HUDEP-2 (cell line): ENCODE measurements around the gene MYH15.

ENCODE experiments used
- DNase-seq, 76 experiments: peaks; one replicate each; lab custom pipeline; 2025; ENCODE audit not compliant: unreplicated experiment in 76 of 76; lab: John Stamatoyannopoulos, UW

MYH15 gene

DNA sequence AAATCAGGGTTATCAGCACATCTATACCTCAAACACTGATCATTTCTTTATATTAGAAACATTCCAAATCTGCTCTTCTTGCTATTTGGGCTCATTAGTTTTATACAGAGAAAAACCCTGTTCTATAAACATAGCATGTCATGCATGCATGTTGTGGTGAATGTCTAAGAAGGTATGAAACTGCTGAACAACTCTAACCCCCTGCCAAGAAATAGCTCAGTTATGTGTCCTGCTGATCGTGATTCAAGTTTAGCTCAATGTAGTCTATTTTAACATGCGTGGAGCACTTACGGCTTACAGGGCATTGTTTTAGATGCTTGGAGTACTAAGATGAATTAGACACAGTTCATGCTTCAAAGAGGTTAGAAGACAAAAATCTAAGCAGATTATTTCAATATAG, 35.8 kb downstream of the MYH15 start:
- no peak for DNase-seq

DNA sequence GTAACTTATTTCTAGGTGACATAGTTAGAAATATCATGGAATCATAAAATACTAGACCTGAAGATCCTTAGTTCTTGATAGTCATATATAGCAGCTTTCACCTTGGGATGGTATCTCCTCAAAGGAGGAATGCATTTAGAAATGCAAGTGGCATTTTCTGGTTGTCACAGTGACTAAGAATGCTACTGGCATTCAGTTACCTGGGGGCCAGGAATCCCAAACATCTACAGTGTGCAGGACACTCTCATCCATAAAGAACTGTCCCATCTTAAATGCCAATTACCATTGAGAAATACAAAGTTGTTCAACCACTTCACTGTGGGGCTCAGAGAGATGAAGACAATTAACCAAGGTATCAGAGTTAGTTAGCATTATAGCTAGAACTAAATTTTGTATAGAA, 36.7 kb downstream of the MYH15 start:
- DNase-seq, result no peak

DNA sequence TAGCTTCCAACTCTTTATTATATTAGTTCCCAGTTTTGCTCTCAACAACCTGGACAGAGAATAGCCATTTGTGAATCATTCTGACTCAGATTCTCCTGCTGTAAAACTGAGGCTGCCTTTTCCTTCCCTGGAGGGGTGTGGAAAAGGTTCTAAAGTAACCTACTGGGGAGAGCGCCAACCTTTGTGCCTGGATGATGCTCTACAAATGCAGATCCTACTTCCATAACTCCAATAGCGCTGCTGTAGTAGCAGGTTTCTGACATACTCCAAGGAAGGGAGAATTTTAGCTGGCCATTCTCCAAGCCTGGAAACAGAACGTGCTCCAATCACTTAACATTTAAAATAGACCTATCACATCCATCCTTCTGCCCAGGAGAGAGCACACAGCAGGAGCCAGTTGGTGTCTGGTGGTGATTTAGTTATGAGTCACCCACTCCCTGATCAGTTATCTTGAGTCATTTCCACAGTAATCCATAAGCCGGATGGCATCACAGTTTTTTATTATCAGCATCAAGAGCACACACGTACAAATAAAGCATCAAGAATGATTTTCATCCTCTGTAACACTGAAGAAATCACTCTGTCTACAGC, 38.3 kb downstream of the MYH15 start:
- DNase-seq, result peak in 1 of 76 experiments; percentile 1

DNA sequence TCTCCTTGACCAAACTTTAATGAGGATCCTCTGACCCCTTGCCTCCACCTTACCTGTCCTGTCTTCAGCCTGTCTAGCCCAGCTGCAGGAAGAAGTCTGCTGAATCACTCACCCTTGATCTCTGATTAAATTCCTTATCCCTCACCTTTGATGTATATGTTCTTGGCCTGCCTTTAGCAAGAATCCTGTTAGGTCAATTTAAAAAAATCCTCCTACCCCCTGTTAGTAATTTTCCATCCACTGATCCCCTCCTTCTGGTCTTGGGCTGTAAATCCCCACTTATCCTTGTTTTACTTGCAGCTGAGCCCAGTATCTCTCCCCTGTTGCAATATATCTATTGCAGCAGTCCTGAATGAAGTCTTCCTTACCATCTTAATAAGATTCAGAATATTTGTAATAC, 39.0 kb downstream of the MYH15 start:
- no peak for DNase-seq

DNA sequence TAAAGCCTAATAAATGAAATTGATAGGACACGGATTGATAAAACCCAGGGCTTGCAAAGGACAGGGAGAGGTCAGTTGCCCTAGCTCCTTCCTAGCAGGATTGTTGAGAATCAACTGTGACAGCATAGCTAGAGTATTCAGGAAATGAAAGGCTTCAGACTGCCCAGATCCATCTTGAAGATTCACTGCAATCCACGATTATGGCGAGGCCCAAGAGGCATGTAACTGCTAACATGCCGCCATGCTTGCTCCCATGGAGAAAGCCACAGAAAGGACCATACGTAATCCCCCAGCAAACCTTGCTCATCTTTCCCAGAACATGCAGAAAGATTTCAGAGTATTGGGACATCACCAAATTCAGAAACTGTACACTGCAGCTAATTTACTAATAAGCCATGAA, 41.3 kb downstream of the MYH15 start:
- no peak for DNase-seq

DNA sequence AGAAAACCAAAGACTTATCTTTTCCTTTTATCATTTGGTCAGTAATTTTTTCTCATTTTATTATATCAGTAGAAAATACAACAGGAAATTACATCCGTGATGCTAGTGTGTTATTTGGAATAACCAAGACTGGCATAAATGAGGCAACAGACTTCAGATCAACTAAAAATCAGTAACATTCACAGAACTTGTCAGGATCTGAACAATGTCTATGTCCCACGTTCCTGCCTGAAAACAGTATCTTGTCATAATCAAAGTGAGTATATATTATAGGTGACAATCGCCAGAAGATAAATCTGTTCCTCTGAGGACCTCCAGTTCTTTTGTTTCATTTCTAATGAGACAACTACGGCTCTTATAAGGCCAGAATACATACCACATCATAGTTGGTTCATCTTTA, 41.8 kb downstream of the MYH15 start:
- DNase-seq, result no peak

DNA sequence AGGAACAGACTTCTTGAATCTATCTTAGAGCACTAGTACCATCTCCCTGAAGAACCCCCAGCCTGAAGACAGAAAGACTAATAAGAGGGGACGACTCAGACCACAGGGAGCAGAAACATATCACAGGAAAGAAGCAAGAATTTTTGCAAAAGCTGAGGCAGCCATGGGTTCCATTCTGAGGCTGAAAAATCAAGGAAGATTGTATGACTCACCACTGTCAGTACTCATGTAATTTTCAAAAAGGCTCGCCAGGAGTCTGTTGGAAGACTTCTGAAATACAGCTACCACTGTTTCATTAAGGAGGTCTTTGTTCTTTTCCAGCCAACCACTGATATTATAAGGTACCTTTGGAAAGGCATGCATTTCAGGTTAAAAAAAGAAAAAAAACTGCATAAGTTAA, 47.5 kb downstream of the MYH15 start:
- no peak for DNase-seq

DNA sequence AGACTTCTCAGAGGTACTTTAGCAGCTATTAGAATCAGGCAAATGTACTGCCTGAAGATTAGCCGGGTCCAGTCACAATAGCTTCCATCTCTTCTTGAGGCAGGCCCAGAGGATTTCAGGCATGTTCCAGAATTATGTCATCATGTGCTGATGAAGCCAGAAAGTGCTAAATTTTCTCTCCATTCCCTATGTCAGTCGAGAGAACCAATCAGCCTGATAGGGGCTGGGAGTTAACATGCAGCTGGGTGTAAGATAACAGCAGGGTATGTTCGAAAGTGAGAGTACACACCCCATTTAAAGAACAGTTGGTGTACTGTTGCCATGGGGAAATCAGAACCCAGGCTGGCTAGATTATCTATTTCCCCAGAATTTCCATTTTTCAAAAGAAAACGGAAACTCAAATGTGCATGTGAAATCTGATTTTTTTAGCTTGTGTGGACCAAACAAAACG, 48.7 kb downstream of the MYH15 start:
- DNase-seq, result peak in 63 of 76 experiments; percentile 1 to 77 (median 31)

DNA sequence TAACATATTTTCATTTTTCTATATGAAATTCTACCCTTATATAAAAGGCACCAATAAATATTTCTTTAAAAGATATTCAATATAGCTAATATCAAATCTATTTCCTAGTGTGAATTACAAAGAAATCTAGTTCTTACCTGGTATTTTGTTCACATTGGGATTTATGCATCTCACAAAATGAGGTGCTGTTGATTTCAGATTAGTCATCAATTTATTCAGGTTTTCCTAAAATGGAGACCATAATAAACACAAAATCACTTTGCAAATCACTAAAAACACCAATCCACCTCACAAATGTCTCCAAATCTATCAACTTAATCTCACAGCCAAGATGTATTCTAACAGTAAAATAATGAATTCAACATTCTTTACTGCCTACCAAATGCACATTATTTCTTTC, 51.2 kb downstream of the MYH15 start:
- DNase-seq, result no peak

DNA sequence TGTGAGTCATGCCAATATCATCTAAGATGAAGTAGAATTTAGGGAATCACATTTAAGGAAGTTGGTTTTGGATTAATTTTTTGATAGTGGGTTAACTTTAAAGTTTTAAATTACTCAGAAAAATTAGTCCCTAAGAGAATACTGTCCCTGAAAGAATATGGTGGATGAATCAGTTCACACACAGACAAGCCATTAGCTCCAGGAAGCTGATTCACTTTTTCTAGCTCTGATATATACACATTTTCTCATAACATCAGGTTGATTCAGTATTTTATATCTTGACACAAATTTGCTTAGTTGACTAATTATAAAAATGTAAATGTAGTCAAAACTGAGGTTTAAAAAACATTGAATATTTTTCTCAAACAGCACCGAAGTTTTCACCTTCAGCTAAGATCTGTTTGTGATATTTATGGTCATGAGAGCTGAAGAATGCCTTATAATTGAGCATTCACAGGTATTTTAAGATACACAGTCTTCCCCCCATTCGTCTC, 55.1 kb downstream of the MYH15 start:
- no peak for DNase-seq

DNA sequence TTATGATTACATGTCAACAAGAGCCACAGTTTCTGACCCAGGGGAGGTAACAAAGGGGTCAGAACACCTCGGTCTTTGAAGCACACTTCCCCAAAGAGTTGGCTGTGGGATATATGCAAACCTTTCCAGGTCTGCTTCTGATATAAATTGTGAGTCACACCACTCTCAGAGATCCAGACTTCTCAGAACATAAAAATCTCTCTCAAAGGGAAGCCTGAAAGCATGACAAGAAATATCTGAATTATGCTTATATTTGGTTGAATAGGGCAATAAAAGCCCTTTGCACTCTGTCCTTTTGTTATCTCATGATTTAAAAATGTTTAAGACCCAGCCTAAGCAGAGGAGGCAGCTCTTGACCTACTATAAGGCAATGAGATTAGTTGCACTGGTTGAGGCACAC, 56.8 kb downstream of the MYH15 start:
- no peak for DNase-seq

DNA sequence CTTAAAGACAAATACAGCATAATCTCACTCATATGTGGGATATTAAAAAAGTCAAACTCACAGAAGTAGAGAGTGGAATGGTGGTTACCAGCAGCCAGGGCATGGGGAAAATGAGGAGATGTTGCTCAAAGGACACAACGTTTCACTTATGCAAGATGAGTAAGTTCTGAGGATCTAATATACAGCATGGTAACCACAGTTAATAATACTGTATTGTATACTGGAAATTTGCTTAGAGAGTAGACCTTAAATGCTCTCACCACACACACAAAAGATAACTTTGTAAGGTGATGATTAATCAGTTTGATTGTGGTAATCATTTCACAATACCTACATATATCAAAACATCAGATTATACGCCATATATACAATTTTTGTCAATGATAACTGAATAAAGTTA, 60.0 kb downstream of the MYH15 start:
- no peak for DNase-seq

DNA sequence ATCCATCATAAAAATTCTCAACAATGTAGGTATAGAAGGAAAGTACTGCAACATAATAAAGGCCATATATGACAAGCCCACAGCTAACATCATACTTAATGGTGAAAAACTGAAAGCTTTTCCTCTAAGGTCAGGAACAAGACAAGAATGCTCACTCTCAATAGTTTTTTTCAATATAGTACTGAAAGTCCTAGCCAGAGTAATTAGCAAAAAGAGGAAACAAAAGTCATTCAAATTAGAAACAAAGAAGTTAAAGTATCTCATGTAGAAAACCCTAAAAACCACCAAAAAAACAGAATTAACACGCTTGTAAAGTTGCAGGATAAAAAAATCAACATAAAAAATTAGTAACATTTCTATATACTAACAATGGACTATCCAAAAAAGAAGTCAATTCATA, 61.8 kb downstream of the MYH15 start:
- no peak for DNase-seq

DNA sequence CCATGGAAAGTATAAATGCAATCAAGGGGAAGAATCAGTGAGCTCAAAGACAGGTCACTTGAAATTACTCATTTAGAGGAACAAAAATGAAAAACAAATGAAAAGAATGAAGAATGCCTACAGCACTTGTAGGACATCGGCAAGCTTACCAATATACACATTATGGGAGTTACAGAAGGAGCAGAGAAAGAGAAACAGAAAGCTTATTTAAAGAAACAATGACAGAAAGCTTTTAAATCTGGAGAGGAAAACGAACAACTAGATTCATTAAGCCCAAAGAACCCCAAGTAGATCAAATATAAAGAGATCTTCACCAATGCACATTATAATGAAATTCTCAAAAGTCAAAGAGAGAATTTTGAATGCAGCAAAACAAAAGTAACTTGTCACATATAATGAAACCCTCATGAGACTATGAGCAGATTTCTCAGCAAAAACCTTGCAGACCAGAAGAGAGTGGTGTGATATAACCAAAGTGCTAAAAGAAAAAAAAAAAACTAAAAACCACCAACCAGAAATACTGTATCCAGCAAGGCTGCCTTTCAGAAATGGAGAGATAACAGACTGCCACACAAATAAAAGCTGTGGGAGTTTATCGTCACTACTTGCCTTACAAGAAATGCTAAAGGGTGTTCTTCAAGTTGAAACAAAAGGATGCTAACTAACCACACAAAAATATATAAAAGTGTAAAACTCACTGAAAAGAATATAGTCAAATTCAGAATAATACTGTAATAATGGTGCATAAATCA, 63.1 kb downstream of the MYH15 start:
- DNase-seq, result no peak

DNA sequence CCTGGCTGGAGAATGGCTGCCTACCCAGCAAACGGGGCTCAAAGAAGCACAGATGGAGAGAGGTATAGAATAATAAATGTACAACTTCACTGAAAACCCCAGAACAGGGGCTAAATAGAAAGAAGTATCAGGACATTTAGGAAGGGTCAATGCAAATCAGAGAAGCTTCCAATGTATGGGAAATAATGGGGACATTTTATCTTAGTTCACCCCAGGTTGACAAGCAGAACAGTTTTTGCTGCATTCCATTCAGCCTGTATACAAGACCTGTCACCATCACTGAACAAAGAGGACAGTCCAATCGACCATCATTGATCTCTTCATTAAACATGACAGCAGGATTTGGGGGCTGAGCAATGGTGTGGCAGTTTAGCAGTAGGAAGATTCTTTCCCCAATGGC, 68.1 kb downstream of the MYH15 start:
- no peak for DNase-seq

DNA sequence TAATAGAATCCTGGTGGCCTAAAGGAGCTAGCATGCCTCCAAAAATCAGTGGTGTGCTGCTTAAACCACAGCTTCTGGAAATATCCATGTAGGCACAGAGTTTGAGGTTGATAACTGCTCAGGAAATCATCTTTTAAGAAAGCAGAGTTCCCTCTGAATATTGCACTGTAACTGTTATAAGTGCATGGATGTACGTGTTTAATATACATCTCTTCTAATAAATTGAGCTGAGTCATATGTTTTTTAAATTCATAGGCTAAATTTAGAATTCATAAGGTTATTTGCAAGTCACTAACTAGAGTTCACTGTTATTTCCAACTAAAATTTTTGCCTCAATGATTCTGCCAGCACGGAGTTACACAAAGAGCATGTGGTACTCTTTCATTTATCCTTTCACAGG, 68.9 kb downstream of the MYH15 start:
- no peak for DNase-seq

DNA sequence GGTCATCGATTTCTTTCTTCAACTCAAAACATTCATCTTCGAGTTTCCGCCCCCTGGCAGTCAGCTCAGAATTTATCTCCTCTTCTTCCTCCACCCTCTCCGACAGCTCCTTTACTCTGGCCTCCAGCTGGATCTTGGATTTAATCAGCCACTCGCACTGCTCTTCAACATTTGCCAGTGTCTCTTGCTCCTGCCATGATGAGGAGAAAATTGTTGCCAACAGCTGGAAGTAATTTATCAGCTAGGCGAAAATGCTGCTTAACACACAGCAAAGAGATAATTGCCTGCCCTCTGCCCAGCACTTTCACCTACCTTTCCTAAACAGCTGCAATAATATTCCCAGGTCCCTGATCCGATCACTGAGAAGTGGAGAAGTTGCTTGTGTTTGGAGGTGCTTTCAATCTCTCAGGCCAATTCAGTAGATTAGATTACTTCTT, 69.3 kb downstream of the MYH15 start:
- DNase-seq, result no peak

DNA sequence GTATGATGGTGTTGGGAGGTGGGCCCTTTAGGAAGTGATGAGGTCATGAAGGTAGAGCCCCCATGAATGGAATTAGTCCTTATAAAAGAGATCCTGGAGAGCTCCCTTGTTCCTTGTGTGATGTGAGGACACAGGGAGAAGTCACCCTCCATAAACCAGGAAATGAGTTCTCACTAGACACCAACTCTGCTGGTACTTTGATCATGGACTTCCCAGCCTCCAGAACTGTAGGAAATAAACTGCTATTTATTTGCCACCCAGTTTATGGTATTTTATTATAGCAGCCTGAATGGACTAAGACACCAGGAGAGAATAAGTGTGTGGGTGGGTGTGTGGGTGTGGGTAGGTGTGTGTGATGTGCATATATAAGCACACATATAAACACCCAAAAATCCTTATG, 71.9 kb downstream of the MYH15 start:
- DNase-seq, result no peak

DNA sequence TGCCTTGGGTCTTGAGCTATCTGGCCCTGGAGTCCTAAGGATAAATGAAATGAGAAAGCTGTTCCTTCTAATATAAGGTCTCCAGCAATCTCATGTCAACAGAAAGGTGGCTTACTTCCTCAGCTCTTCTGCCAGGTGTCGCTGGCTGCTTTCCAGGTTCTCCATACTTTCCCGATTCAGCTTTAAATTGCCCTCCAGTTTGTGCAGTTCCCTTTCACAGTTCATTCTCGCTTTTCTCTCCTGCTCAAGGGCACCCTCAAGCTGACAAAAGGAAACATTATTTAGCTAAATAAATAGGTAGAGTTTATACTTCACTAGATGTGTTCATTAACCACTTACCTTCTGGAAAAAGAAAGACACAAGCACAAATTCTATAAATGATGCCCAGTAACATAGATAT, 73.0 kb downstream of the MYH15 start:
- no peak for DNase-seq

DNA sequence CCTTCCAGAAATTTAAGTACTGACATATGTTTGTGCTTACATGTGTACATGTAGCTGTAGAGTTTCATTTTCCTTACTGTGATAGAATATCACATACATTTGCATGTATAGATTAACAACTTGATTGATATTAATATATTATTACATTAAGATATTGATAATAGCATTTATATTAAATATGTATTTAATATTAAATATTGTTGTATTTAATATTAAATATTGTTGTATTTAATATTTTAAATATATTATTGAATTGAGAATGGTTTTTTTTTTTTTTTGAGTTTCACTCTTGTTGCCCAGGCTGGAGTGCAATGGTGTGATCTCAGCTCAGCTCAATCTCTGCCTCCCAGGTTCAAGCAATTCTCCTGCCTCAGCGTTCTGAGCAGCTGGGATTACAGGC, 76.5 kb downstream of the MYH15 start:
- no peak for DNase-seq

DNA sequence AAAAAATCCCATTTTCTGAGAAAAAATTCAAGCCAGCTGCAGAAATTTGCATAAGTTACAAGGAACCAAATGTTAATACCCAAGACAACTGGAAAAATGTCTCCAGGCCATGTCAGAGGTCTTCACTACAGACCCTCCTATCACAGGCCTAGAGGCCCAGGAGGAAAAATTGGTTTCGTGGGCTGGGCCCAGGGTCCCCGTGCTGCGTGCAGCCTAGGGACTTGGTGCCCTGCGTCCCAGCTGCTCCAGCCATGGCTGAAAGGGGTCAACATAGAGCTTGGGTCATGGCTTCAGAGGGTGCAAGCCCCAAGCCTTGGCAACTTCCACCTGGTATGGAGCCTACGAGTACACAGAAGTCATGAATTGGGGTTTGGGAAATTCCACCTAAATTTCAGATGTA, 78.0 kb downstream of the MYH15 start:
- DNase-seq, result no peak

DNA sequence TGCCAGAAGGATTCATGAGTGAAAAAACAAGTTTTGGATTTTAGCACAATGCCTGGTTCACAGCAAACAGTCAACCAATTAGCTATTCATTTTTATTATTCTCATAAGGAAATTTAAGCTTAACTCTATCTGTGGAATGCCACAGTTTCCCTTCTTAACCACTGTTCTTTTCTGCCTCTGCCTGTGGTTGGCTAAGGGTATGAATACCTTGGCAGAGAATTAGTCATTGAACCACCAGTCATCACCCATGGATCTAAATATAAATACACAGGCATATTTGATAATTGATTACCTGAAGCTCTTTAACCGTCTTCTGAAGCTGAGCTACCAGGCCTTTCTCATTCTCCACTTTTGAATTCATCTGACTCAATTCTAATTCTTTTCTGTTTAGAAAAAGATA, 79.9 kb downstream of the MYH15 start:
- DNase-seq, result no peak
